OCI-LY3 (cell line): ENCODE results near the gene WNK4.

Source experiments
- CTCF ChIP-seq: fragments of 200-600, 300-600 bp; sonication (generic); IDR thresholded peaks from 2 replicates; pipeline ENCODE4 v1.5.1; 2014; ENCODE audit warnings: antibody characterized with exemption, low read length, low read depth
- EZH2phosphoT487 ChIP-seq: fragments of 200-600 bp; shearing (Covaris generic); IDR thresholded peaks from 2 replicates; pipeline ENCODE4 v1.6.1; 2018; ENCODE audit warnings: antibody characterized with exemption, mixed run types, low read depth

GRCh38 chr17:42754782-42755181 lies 25.6 kb upstream of the WNK4 start:
- no peak for TF ChIP-seq EZH2phosphoT487
- no peak for TF ChIP-seq CTCF
